K562 (cell line): ENCODE measurements around the gene YIF1A. TPM values are rescaled to one million over a fixed set of nuclear protein-coding genes. Genes with fewer than 3 reads are reported as not detected.

Experiments
- ATAC-seq: fragments of 200-7000 bp; cut with Tn5 transposase; 3 replicates; pipeline ENCODE4 v1.9.1; 2020; ENCODE audit warnings: moderate library complexity
- Bru-seq: library from RNA; stranded (reverse); fragments of 400-500 nt; gene quantifications from one replicate; lab custom pipeline; 2021; lab: Mats Ljungman, UMichigan
- BruChase-seq, 2 experiments: library from RNA; stranded (reverse); fragments of 400-500 nt; gene quantifications; one replicate each; lab custom pipeline; 2021; lab: Mats Ljungman, UMichigan
- BruUV-seq: library from RNA; stranded (reverse); fragments of 400-500 nt; replicated peaks from 2 replicates; lab custom pipeline; 2021; lab: Mats Ljungman, UMichigan
- CTCF ChIA-PET: fragments of 300-600 bp; formaldehyde crosslinking; extraction: SDS; loops from one replicate; lab custom pipeline; 2021; ENCODE audit warnings: low intra/inter-chr PET ratio; lab: Yijun Ruan, JAX
- POLR2A ChIA-PET: fragments of 300-600, 350-650 bp; sonication (Branson Sonifier 250); formaldehyde crosslinking; extraction: SDS; loops from one replicate; lab custom pipeline; 2021; ENCODE audit warnings: antibody characterized with exemption, inconsistent platforms; lab: Yijun Ruan, JAX
- DNase-seq, 4 experiments: peaks; one replicate each; pipeline versions ENCODE4 v3.0.0 to v3.0.0-alpha.2; 2011 to 2018; ENCODE audit warnings: low spot score in 3 of 4, mixed read lengths in 3 of 4; ENCODE audit errors: extremely low read depth in 1 of 4
- FAIRE-seq: peaks from 2 replicates; lab custom pipeline; 2011; peaks lifted over from hg19 to GRCh38; lab: Jason Lieb, UNC
- H2AFZ ChIP-seq: 2 replicates; pipeline ENCODE4 v1.6.0; 2011; ENCODE audit warnings: low read depth, low read length, control low read depth, inconsistent platforms
- H3K27ac ChIP-seq: fragments of 200-600 bp; 3 replicates; pipeline ENCODE4 v1.8.0; 2011; ENCODE audit warnings: low read depth, mild to moderate bottlenecking, control low read depth, inconsistent platforms, low read length, moderate library complexity, mixed read lengths; ENCODE audit errors: extremely low read depth
- H3K27me3 ChIP-seq, 2 experiments: fragments of 300-600 bp in 1 of 2; 2 replicates in 1 of 2; 3 replicates in 1 of 2; pipeline versions ENCODE4 v1.6.0 to v1.8.0; 2011; ENCODE audit warnings: inconsistent platforms in 2 of 2, low read length in 2 of 2, mild to moderate bottlenecking in 1 of 2, mixed read lengths in 1 of 2, moderate library complexity in 1 of 2; ENCODE audit not compliant: control insufficient read depth in 2 of 2, insufficient read depth in 2 of 2
- H3K36me3 ChIP-seq: fragments of 300-600 bp; 3 replicates; pipeline ENCODE4 v1.8.0; 2011; ENCODE audit warnings: mild to moderate bottlenecking, low read length, inconsistent platforms; ENCODE audit not compliant: control insufficient read depth, insufficient read depth
- H3K4me1 ChIP-seq, 2 experiments: fragments of 200-600 bp in 1 of 2; replicated peaks in 1 of 2; 2 replicates in 1 of 2; 3 replicates in 1 of 2; pipeline versions ENCODE4 v1.5.1 to v1.8.0; 2011; ENCODE audit warnings: inconsistent platforms in 2 of 2, low read length in 2 of 2, mild to moderate bottlenecking in 1 of 2, mixed read lengths in 1 of 2, moderate library complexity in 1 of 2; ENCODE audit not compliant: control insufficient read depth in 2 of 2, insufficient read depth in 2 of 2
- H3K4me2 ChIP-seq: 2 replicates; pipeline ENCODE4 v1.6.1; 2011; ENCODE audit warnings: low read length, control low read depth, inconsistent platforms, mixed read lengths; ENCODE audit not compliant: insufficient read depth
- H3K4me3 ChIP-seq: fragments of 200-600 bp; sonication (generic), shearing (Covaris generic); 2 replicates; pipeline ENCODE4 v1.5.1; 2016; ENCODE audit warnings: control low read depth, inconsistent platforms
- H3K79me2 ChIP-seq: fragments of 200-600 bp; 3 replicates; pipeline ENCODE4 v1.8.0; 2011; ENCODE audit warnings: low read length, inconsistent platforms; ENCODE audit not compliant: control insufficient read depth, insufficient read depth
- H3K9ac ChIP-seq, 2 experiments: 2 replicates each; pipeline versions ENCODE4 v1.6.0 to v1.6.1; 2011; ENCODE audit warnings: low read depth in 2 of 2, low read length in 2 of 2, control low read depth in 1 of 2, inconsistent platforms in 1 of 2, mild to moderate bottlenecking in 1 of 2, mixed read lengths in 1 of 2; ENCODE audit not compliant: insufficient read depth in 1 of 2
- H3K9me1 ChIP-seq: one replicate; pipeline ENCODE4 v1.6.0; 2011; ENCODE audit warnings: inconsistent platforms, mild to moderate bottlenecking, low read length, moderate library complexity; ENCODE audit not compliant: control insufficient read depth, insufficient read depth
- H3K9me3 ChIP-seq: replicated peaks from 2 replicates; pipeline ENCODE4 v1.5.1; 2011; ENCODE audit warnings: low read depth, low read length, inconsistent platforms; ENCODE audit not compliant: control insufficient read depth, insufficient read depth
- H4K20me1 ChIP-seq: replicated peaks from 2 replicates; pipeline ENCODE4 v1.6.1; 2011; ENCODE audit warnings: low read length, inconsistent platforms, mixed read lengths; ENCODE audit not compliant: control insufficient read depth, insufficient read depth
- ETV5 ChIP-seq: sonication (generic); formaldehyde crosslinking; IDR thresholded peaks from 2 replicates; pipeline ENCODE4 v1.4.0; 2020; ENCODE audit warnings: low read depth, mild to moderate bottlenecking, missing genetic modification reagents
- FOS ChIP-seq: IDR thresholded peaks from 3 replicates; pipeline ENCODE4 v1.6.1; 2011; ENCODE audit not compliant: insufficient read length; ENCODE audit errors: extremely low read depth
- JUN ChIP-seq, 2 experiments: sonication (generic) in 1 of 2; formaldehyde crosslinking in 1 of 2; IDR thresholded peaks; 2 replicates each; pipeline versions ENCODE4 v1.6.1 to v1.8.0; 2012 to 2022; ENCODE audit warnings: borderline replicate concordance in 2 of 2, mild to moderate bottlenecking in 2 of 2, improper control_type of control experiment in 1 of 2, low read depth in 1 of 2, low read length in 1 of 2, missing genetic modification reagents in 1 of 2
- MAZ ChIP-seq, 2 experiments: fragments of 450-650 bp in 1 of 2; sonication (generic) in 1 of 2; formaldehyde crosslinking; IDR thresholded peaks in 1 of 2; conservative IDR thresholded peaks in 1 of 2; 2 replicates each; pipeline versions ENCODE4 v1.4.0 to v1.5.0; 2020; ENCODE audit warnings: mild to moderate bottlenecking in 1 of 2, missing genetic modification reagents in 1 of 2
- NRF1 ChIP-seq, 2 experiments: fragments of 450-650 bp; IDR thresholded peaks in 1 of 2; conservative IDR thresholded peaks in 1 of 2; 2 replicates each; pipeline ENCODE4 v1.6.1; 2014; ENCODE audit warnings: mild to moderate bottlenecking in 2 of 2
- RAD51 ChIP-seq: fragments of 450-650 bp; IDR thresholded peaks from 2 replicates; pipeline ENCODE4 v1.7.1; 2016; ENCODE audit warnings: low read depth, mild to moderate bottlenecking, borderline replicate concordance
- SMAD1 ChIP-seq: fragments of 150-350 bp; IDR thresholded peaks from 2 replicates; pipeline ENCODE4 v1.6.1; 2014; ENCODE audit warnings: low read length, low read depth; ENCODE audit not compliant: partially characterized antibody
- SMARCC2 ChIP-seq: fragments of 450-650 bp; IDR thresholded peaks from 2 replicates; pipeline ENCODE4 v1.6.1; 2017; ENCODE audit warnings: antibody characterized with exemption, moderate library complexity, mild to moderate bottlenecking, low read depth
- SMARCE1 ChIP-seq: fragments of 450-650 bp; IDR thresholded peaks from 2 replicates; pipeline ENCODE4 v1.7.1; 2016; ENCODE audit warnings: mild to moderate bottlenecking
- TAF1 ChIP-seq: IDR thresholded peaks from 2 replicates; pipeline ENCODE4 v1.6.1; 2011; ENCODE audit warnings: mild to moderate bottlenecking, low read length, moderate library complexity; ENCODE audit not compliant: insufficient read depth, control insufficient read depth, severe bottlenecking; ENCODE audit errors: extremely low read depth
- WGBS: fragments of 100-300 bp; shearing (Covaris generic); methylation state at CpG from one replicate; pipeline ENCODE4 v1.1.6; 2016; ENCODE audit warnings: low coverage, mixed read lengths; ENCODE audit not compliant: insufficient coverage; ENCODE audit errors: missing lambda C conversion rate; 5-methylcytosine and 5-hydroxymethylcytosine counted together
- in situ Hi-C: fragments of 300-500 bp; cut with MboI; formaldehyde crosslinking; loops from 4 replicates; pipeline ENCODE4 v1.15.0; 2018; ENCODE audit warnings: inconsistent platforms, mixed read lengths
- intact Hi-C: fragments of 100-400 bp; cut with micrococcal nuclease; formaldehyde crosslinking; loops from 2 replicates; pipeline ENCODE4 v1.14.2; 2022
- long read RNA-seq, 3 experiments: library from polyadenylated mRNA in 2 of 3; library from RNA in 1 of 3; unstranded in 2 of 3; stranded (forward) in 1 of 3; transcript quantifications; one replicate each; pipeline ENCODE4 v2.0.0, GENCODE V29; 2019 to 2022
- polyA minus RNA-seq, 3 experiments: library from RNA; depleted of rRNA, polyadenylated mRNA; stranded (reverse); fragments of >200 nt; gene quantifications; 2 replicates each; pipeline ENCODE4 v1.2.3, GENCODE V29; 2011
- polyA plus RNA-seq, 8 experiments: library from polyadenylated mRNA; depleted of rRNA in 4 of 8; stranded (reverse) in 5 of 8; unstranded in 3 of 8; fragments of >200 nt; fragmentation: Nextera tagmentation in 2 of 8; fragmentation: Illumina TruSeq in 1 of 8; extraction: Ambion mirVana in 2 of 8; extraction: Trizol in 1 of 8; gene quantifications; 2 replicates each; pipeline versions ENCODE4 v1.2.1 to v1.2.3, GENCODE V29; 2011 to 2014; ENCODE audit warnings: inconsistent platforms in 1 of 8, missing spikeins in 1 of 8
- total RNA-seq, 7 experiments: library from RNA; depleted of rRNA in 6 of 7; stranded (reverse); fragments of >200 nt in 6 of 7; fragmentation: Illumina TruSeq in 2 of 7; extraction: Trizol in 2 of 7; gene quantifications; 2 replicates each; pipeline versions ENCODE4 v1.2.1 to v1.2.3, GENCODE V29; 2011 to 2021; ENCODE audit warnings: low replicate concordance in 1 of 7
- TF ChIP-seq, protein P1 (sequence below): fragments of 450-650 bp; IDR thresholded peaks from 2 replicates; pipeline ENCODE4 v1.6.1; 2014; ENCODE audit warnings: low read depth, mild to moderate bottlenecking, moderate library complexity, borderline replicate concordance

The YIF1A gene
- total RNA-seq (2011; cell fraction: chromatin; rRNA removed; ENCODE audit: low replicate concordance) = 49.3 and 178 TPM in 2 replicates
- 331 and 338 TPM in 2 replicates for total RNA-seq (2011; cell fraction: nucleolus; rRNA removed)
- total RNA-seq (2011; cell fraction: nucleoplasm; rRNA removed) = 162 and 163 TPM in 2 replicates
- 121 and 158 TPM in 2 replicates for total RNA-seq (2014; rRNA removed)
- 29.4 and 39.3 TPM in 2 replicates for total RNA-seq (2014; rRNA removed; fragmentation: Illumina TruSeq; extraction: Trizol)
- total RNA-seq (2015; rRNA removed; fragmentation: Illumina TruSeq; extraction: Trizol) = 44.8 and 51.6 TPM in 2 replicates
- total RNA-seq (2021) = 108 and 120 TPM in 2 replicates
- 77.2 and 108 TPM in 2 replicates for polyA plus RNA-seq (2011; rRNA removed)
- 234 and 367 TPM in 2 replicates for polyA plus RNA-seq (2011; cell fraction: cytosol; rRNA removed)
- 162 and 217 TPM in 2 replicates for polyA plus RNA-seq (2011; cell fraction: nucleus; rRNA removed)
- 106 and 144 TPM in 2 replicates for polyA plus RNA-seq (2012)
- polyA plus RNA-seq (2014; fragmentation: Illumina TruSeq; extraction: Trizol) = 111 and 119 TPM in 2 replicates
- 10 to 100 TPM in 1 of 2 experiments, 1 to 10 TPM in 1; 8.6 to 33.6 TPM for polyA plus RNA-seq (2014; fragmentation: Nextera tagmentation; extraction: Ambion mirVana)
- 83.6 and 96.7 TPM in 2 replicates for polyA plus RNA-seq (2014; rRNA removed)
- polyA minus RNA-seq (2011; rRNA and poly(A)+ RNA removed) = 84.7 and 117 TPM in 2 replicates
- polyA minus RNA-seq (2011; cell fraction: cytosol; rRNA and poly(A)+ RNA removed) = 120 and 144 TPM in 2 replicates
- 46.6 and 57.5 TPM in 2 replicates for polyA minus RNA-seq (2011; cell fraction: nucleus; rRNA and poly(A)+ RNA removed)
- percentile 83 among the genes with signal in this experiment for Bru-seq, nascent RNA
- percentile 67 among the genes with signal in this experiment for BruChase-seq, experiment 1, labeled RNA remaining after a 2-hour chase
- percentile 65 among the genes with signal in this experiment for BruChase-seq, experiment 2, labeled RNA remaining after a 6-hour chase
- long read RNA-seq, experiment 1, transcript YIF1A-210 (2 exons, 667 nt) = minor isoform, 5 of 367 reads
- long read RNA-seq, experiment 1, transcript YIF1A-201 (7 exons, 943 nt) = minor isoform, 29 of 367 reads
- long read RNA-seq, experiment 1, transcript YIF1A-203 (8 exons, 1,124 nt) = major isoform, 244 of 367 reads
- long read RNA-seq, experiment 1, partial matches to known transcripts = 70 of 367 reads
- long read RNA-seq, experiment 1, other reads (novel, unspliced or antisense) = 19 of 367 reads
- long read RNA-seq, experiment 2, transcript YIF1A-201 (7 exons, 943 nt) = minor isoform, 9 of 141 reads
- long read RNA-seq, experiment 2, transcript YIF1A-203 (8 exons, 1,124 nt) = major isoform, 71 of 141 reads
- long read RNA-seq, experiment 2, partial matches to known transcripts = 15 of 141 reads
- long read RNA-seq, experiment 2, other reads (novel, unspliced or antisense) = 44 of 141 reads
- long read RNA-seq, experiment 3, transcript YIF1A-201 (7 exons, 943 nt) = minor isoform, 21 of 190 reads
- long read RNA-seq, experiment 3, transcript YIF1A-203 (8 exons, 1,124 nt) = major isoform, 145 of 190 reads
- long read RNA-seq, experiment 3, partial matches to known transcripts = 6 of 190 reads
- long read RNA-seq, experiment 3, other reads (novel, unspliced or antisense) = 18 of 190 reads

DNA sequence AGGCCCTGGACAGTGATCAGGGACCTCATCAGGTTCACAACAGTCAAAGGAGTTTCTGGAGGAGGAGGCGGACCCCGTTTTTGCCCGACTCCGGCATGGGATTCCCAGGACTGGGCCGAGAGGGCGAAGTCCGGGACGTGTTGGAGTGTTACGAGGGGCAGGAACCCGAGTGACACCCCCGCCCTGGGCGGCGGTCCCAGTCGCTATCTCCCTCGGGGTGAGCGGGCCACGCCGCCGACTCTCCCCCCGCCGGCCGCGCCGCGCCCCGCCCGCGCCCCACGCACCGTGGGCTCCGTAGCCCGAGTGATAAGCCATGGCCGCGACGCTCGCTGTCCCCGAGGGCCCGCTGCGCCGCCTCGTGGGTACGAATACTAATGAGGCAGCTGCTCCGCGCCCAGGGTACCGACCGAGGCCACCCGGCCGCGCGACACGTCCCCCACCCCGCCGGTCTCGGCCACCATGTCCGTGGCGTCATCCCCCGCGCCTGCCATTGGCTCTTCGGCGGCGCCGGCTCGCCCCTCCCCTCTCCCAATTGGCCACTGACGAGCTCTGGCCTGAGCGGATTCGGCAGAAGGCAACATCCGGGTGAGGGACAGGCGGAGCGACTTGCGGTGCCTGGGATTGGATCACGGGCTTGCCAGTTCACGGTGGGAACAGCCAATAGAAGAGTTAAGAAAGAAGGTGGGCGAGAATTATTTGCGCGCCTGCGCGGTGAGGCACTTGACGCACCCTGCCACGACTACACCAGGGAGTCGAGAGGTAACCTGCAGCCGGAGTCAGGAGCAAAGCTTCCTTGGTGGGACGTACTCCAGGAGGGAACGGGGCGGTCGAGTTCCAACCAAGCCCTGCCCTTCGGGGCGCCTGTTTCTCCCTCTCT, at the start of gene YIF1A:
YIF1A (minus strand) TSS at position 473 of the 877 bp plus-strand sequence; CDS start at position 315, 158 bp downstream.
- Histone ChIP-seq H3K9me3 (no peaks in the 10 kb centered on the region), H3K36me3 (peaks cover 36% of the 10 kb centered on the region; the same call in 2 of the 3 replicates), H3K4me3 (peak within 1 kb of the TSS; percentile 84), H4K20me1 (0 out of 2 replicates have a peak, but pooled peaks cover 7% of the 10 kb centered on the region), H3K9ac (peak within 1 kb of the TSS; percentile 93 to 100), H3K79me2 (peaks cover 24% of the 10 kb centered on the region), H3K9me1 (no peaks in the 10 kb centered on the region), H3K4me1 (peaks cover 19 to 61% of the 10 kb centered on the region in 2 experiments), H3K27ac (peak within 1 kb of the TSS; percentile 80), H3K4me2 (peak within 1 kb of the TSS; percentile 100), H3K27me3 (no peaks in the 10 kb centered on the region), H2AFZ (peak within 1 kb of the TSS; percentile 92)
- ATAC-seq (peak; percentile 98), FAIRE-seq (peak; percentile 100), DNase-seq (peak; percentile 96 to 100 (median 98))
- intact Hi-C loops (loop anchor here (2.0 kb wide), 1 partner anchor 66 kb away; no protein-coding TSS in a partner anchor), in situ Hi-C loops (no loop called here)
- ChIA-PET POLR2A (interaction anchor here (0.6 to 2.6 kb wide), 26 partner anchors 9 to 1211 kb away, joined by 3 to 18 read pairs (median 4); partner anchors contain the start of genes B4GAT1, CNIH2, RAB1B and RIN1), CTCF (interaction anchor here (0.7 kb wide), 1 partner anchor 120 kb away, joined by 3 read pairs; no protein-coding TSS in a partner anchor)
- BruUV-seq = TSS peak; percentile 49
- WGBS = under 1% methylated on average over 47 of the region's 87 CpGs
- TF ChIP-seq, protein P1, sequence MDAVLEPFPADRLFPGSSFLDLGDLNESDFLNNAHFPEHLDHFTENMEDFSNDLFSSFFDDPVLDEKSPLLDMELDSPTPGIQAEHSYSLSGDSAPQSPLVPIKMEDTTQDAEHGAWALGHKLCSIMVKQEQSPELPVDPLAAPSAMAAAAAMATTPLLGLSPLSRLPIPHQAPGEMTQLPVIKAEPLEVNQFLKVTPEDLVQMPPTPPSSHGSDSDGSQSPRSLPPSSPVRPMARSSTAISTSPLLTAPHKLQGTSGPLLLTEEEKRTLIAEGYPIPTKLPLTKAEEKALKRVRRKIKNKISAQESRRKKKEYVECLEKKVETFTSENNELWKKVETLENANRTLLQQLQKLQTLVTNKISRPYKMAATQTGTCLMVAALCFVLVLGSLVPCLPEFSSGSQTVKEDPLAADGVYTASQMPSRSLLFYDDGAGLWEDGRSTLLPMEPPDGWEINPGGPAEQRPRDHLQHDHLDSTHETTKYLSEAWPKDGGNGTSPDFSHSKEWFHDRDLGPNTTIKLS = peak; percentile 99
- peak; percentile 96 to 97 for TF ChIP-seq NRF1 (conservative IDR thresholded peaks at IDR 0.05 in 1 of 2, IDR thresholded peaks at IDR 0.05 in 1 of 2)
- TF ChIP-seq SMARCE1 = no peak
- peak; percentile 53 for TF ChIP-seq TAF1
- TF ChIP-seq JUN (IDR thresholded peaks at IDR 0.05; ENCODE audit: borderline replicate concordance, low read depth, low read length) = peak; percentile 47; the same call in 1 of the 2 replicates
- no peak for TF ChIP-seq JUN (CRISPR knock-in tag; IDR thresholded peaks at IDR 0.05; ENCODE audit: borderline replicate concordance)
- TF ChIP-seq ETV5 = no peak
- TF ChIP-seq SMAD1 = peak; percentile 65
- TF ChIP-seq SMARCC2 = no peak
- TF ChIP-seq FOS = peak; percentile 95
- peak; percentile 75 to 94 for TF ChIP-seq MAZ (CRISPR knock-in tag; conservative IDR thresholded peaks at IDR 0.05 in 1 of 2, IDR thresholded peaks at IDR 0.05 in 1 of 2)
- no peak for TF ChIP-seq RAD51
